M059J (cell line): ENCODE results near the gene POMP. TPM values are rescaled to one million over a fixed set of nuclear protein-coding genes. Genes with fewer than 3 reads are reported as not detected.

Experiments used
- DNase-seq: peaks from one replicate; pipeline ENCODE4 v3.0.0-alpha.2; 2012; ENCODE audit warnings: low read depth
- total RNA-seq: library from RNA; depleted of rRNA; stranded (reverse); fragments of >200 nt; shearing (Covaris generic); gene quantifications from 2 replicates; pipeline ENCODE4 v1.2.3, GENCODE V29; 2014; rRNA removed

The POMP gene
- total RNA-seq: 187 and 238 TPM in 2 replicates

- peak; percentile 86 for DNase-seq
Observed at GRCh38 chr13:28658796-28659620, at the start of gene POMP. Gene POMP, plus strand, starts transcription at chr13:28659130. Its CDS starts 55 bp downstream, at chr13:28659185.

- no peak for DNase-seq
Observed at GRCh38 chr13:28609381-28609780, 49.5 kb upstream of the POMP start.

- DNase-seq: peak; percentile 87
Observed at GRCh38 chr13:28609926-28610325, 49.0 kb upstream of the POMP start.

- no peak for DNase-seq
Observed at GRCh38 chr13:28610996-28611395, 47.9 kb upstream of the POMP start.

- DNase-seq: peak; percentile 62
Observed at GRCh38 chr13:28611654-28612131, 47.2 kb upstream of the POMP start.

GRCh38 chr13:28613562-28613961, 45.4 kb upstream of the POMP start:
- peak; percentile 23 for DNase-seq

- DNase-seq: no peak
Observed at GRCh38 chr13:28615916-28616446, 42.9 kb upstream of the POMP start.

GRCh38 chr13:28618230-28618994, 40.5 kb upstream of the POMP start:
- no peak for DNase-seq

GRCh38 chr13:28620011-28620830, 38.7 kb upstream of the POMP start:
- no peak for DNase-seq

GRCh38 chr13:28621449-28621848, 37.5 kb upstream of the POMP start:
- no peak for DNase-seq

- DNase-seq: no peak
Observed at GRCh38 chr13:28622286-28622685, 36.6 kb upstream of the POMP start.

GRCh38 chr13:28623782-28624706, 34.9 kb upstream of the POMP start:
- no peak for DNase-seq

- no peak for DNase-seq
Observed at GRCh38 chr13:28624707-28625432, 34.1 kb upstream of the POMP start.

GRCh38 chr13:28626266-28626665, 32.7 kb upstream of the POMP start:
- no peak for DNase-seq

GRCh38 chr13:28628241-28628640, 30.7 kb upstream of the POMP start:
- no peak for DNase-seq

GRCh38 chr13:28630869-28631268, 28.1 kb upstream of the POMP start:
- DNase-seq: no peak

GRCh38 chr13:28631801-28632200, 27.1 kb upstream of the POMP start:
- no peak for DNase-seq

GRCh38 chr13:28636069-28636468, 22.9 kb upstream of the POMP start:
- DNase-seq: peak; percentile 30

GRCh38 chr13:28636677-28637317, 22.1 kb upstream of the POMP start:
- peak; percentile 66 for DNase-seq
